NCI-H748 (cell line): Measurements from ENCODE around the gene SORD.
A peak's percentile ranks its signal among the peaks of the same experiment; 100 is the strongest.
"Not testable (repeated sequence)": the region's sequence is repeated elsewhere in the genome, so short reads cannot be mapped to it uniquely, and the experiment has no call there.

ENCODE experiments used
- DNase-seq: peaks from one replicate; lab custom pipeline; 2025; ENCODE audit not compliant: unreplicated experiment; lab: John Stamatoyannopoulos, UW

SORD gene

DNA sequence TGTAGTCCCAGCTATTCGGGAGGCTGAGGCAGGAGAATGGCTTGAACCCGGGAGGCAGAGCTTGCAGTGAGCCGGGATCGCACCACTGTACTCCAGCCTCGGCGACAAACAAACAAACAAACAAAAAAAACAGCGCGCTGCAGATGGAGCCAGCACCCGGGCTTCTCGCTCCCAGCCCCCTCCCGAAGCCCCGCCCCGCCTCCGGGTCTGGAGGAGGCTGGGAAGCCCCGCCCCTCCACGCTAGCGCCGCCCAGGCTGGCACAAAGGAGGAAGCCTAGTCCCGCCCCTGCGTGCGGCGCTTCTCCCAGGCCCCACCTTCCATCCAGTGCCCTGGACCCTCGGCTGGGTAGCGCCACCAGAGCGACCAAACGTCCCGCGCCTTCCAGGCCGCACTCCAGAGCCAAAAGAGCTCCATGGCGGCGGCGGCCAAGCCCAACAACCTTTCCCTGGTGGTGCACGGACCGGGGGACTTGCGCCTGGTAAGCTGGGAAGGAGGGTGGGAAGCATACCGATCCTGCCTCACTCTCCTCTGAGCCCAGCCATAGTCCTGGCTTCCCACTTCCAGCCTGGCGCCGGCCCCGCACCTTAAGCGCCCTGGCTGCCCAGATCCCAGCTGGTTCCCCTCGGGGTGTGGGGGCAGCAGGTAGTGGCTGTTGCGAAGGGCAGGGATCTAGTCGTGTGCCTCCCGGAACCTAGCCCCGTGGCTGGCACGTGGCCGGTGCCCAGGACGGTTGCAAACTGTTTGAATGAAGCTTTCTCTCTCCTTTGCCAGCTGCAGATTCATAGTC is at the start of gene SORD:
TSS of gene SORD (plus strand) at position 325 of the 788 bp plus-strand sequence. CDS start at position 414, 89 bp downstream.
- DNase-seq = peak; percentile 89

DNA sequence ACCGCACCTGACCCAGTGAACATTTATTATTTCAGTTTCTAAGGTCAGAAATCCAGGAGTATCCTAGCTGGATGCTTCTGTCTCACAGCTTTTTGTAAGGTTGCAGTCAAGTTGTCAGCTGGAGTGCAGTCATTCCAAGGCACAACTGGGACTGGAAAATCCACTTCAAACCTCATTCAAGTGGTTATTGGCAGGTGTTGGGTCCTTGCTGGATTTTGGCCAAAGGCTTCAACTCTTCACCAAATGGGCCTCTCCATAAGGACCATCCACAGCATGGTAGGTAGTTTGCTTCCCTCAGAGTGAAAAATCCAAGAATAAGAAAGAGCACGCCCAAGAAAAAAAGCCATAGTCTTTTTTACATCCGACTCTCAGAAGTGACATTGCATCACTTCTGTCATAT is 46.8 kb upstream of the SORD start:
- DNase-seq = peak; percentile 3

DNA sequence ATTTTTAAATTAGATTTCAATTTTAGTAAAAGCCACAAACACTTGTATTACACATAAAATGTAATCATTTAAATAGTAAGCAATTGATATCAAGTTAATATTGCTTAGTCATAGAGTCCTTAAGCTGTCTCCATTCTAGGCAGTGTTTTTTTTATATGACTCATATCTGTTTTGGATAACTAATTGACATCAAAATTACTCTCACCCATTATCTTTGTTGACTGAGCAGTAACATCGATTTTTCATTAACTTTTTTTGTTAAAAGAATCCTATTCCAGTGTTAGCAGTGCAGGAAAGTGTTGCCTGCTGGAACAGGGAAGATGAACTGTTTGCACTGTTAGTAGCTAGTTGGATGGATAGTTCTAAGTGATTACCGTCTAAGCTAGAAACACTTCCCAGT is 45.2 kb upstream of the SORD start:
- peak; percentile 68 for DNase-seq

DNA sequence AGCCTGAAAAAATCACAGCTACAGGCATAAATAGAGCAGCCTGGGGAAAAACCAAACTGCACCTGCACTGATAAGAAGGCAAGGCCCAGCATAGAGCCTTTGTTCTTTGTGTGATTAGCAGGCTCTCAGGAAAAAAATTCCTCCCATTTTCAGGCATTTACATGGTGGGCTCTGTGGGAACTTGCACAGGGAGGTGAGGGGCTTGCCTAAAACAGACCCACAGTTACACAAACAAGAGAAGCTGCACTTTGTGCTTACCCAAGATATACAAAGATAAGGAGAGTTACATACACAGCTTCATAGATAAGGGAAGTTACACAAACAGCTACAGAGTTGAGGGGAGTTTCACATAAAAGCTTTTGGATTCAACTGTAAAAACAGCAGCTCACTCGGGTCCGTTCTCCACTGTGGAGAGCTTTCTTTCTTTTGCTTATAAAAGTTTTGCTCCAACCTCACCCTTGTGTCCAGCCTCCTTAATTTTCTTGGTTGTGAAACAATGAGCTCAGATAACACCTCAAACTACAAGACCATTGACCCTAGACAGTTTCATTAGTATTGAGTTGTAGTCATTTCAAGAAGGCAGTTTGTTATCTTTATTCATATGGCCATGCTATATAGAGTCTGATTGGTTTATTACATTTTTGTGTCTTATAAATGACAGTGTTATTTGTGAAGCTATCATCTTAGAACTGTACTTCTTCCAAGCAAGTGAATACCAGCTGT is 43.2 kb upstream of the SORD start:
- not testable (repeated sequence) for DNase-seq

DNA sequence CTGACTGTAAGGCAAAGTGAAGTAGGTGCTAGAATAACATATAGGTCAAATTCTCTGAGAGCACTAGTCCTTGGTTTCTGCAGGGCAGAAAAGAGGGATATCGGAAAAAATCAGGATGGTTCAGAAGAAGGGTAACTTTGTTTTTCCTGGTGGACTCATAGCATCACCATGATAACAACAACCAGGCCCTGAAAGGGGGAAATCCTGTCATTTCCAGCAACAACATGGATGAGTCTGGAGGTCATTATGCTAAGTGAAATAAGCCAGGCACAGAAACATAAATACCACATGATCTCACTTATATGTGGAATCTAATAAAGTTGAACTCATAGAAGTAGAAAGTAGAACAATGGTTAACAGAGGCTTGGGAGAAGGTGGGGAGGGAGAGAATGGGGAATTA is 38.9 kb upstream of the SORD start:
- not testable (repeated sequence) for DNase-seq

DNA sequence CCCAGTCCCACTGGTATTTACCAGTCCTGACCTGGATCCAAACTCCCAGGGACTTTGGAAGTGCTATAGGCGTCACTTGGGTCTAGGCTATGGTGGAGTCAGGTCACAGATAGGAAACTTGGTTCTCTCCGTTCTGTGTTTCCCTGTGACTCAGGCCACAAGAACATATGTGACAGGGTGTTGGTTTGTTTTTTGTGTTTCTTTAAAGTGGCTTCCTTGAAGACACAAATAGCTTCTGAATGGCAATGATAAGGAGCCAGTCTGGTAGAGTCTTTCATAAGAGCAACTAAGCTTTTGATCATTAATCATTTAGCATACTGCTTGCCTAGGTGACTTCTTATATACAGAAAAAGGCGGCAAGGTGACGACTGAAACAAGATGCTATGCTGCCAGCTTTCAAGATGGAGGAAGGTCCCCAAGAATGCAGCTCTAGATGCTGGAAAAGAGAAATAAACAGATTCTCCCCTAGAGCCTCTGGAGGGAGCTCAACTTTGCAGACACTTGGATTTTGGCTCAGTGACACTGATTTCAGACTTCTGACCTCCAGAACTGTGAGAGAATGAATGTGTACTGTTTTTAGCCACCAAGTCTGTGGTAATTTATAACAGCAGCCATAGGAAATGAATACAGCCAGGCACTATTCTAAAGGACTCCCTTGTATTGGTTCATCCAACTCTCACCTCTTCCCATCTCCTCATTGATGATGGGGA is 36.5 kb upstream of the SORD start:
- not testable (repeated sequence) for DNase-seq

DNA sequence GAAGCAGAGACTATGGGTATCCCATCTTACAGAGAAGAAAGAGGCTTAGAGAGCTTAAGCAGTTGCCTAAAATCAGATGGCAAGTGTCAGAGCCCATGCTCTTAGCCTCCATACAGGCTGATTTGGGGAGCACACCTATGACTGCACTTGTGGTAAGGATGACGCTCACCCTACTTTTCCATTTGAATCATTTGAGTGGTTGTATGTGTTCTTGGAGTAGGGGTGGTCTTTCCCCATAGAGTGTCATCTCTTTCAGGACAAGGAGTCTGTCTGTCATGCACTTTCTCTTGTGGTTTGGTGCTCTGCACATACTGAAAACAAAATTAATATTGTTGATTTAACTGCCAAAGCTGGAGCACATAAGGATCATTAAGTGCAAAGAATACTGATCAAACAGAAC is 35.3 kb upstream of the SORD start:
- DNase-seq = not testable (repeated sequence)

DNA sequence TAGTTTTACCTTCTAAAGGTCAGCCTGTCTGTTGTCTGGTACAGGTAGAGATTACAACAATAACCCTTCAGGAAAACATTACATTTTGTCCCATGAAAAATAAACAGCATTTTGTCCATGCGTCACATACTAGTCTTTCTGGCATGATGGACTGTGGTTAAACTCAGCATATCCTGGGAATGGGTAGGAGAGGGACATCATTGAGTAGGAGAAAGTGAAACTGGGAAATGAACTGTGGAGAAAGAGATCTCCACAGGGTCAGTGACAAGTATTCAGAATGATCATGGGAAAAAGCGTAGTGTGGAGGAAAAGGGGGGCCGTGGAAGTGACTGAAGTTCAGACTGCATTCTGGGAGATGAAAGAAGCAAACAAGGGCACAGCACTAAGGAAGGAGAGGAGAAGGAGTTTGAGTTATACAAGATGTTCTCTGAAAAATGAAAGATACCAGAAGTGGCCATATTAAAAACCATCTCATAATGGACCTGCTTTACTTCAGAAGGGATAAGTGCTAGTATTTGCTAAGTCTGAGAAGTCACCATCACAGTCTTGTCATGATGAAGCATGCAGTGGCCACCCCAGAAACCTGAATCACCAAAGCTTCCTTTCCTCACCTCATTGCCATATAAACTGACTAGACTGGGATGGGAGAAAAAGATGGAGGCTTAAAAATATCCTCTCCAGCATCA is 34.7 kb upstream of the SORD start:
- not testable (repeated sequence) for DNase-seq

DNA sequence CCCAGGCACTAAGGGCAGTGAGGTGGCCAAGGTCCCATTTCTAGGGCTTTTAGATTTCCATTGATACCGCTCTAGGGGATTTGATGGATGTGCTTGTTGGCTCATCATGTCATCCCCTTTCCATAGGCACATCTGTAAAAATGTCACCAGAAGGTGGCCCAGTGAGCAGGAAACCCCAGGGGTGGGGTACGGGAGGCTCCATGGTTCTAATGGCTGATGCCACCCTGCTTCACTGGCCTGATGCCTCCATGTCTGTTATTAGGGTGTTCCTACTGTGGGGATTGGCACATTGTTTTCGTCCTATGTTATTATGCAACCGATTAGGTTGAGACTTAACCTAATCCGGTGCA is 34.1 kb upstream of the SORD start:
- not testable (repeated sequence) for DNase-seq

DNA sequence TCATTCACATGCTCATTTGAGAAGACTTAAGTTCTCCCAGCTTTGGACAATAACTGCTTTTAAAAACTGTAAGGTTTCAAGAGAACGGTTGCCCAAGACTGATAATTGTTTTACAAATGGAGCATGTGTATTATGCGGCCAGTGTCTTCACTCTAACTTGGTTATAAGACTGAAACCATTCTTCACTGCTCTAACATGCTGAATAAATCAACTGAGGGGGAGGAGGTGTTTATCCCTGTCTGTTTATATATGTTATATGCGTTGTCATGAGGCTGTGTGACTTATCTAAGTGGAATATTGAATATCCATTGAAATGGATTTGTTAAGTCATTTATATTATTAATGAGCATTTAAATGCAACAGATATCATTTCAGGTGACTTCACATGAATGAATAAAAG is 25.4 kb upstream of the SORD start:
- DNase-seq = not testable (repeated sequence)

DNA sequence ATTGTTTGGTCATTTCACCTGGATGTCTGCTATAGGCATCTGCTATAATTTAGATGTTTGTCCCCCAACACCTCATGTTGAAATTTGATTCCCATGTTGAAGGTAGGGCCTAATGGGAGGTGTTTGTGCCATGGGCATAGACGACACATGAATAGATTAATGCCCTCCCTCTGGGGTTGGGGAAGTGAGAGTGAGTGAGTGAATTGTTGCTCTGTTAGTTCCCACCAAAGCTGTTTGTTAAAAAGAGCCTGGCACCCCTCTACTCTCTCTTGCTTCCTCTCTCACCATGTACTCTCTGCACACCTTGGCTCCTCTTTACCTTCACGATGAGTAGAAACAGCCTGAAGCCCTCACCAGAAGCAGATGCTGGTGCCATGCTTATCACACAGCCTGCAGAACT is 23.9 kb upstream of the SORD start:
- no peak for DNase-seq

DNA sequence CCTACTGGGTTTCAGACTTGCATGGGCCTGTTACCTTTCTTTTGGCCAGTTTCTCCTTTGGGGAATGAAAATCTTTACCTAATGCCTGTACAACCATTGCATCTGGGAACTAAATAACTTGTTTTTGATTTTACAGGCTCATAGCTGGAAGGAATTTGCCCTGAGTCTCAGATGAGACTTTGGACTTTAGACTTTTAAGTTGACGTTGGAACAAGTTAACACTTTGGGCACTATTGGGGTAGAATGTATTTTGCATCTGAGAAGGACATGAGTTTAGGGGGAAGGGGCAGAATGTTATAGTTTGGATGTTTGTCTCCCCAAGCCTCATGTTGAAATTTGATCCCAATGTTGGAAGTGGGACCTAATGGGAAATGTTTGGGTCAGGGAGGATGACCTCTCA is 21.8 kb upstream of the SORD start:
- not testable (repeated sequence) for DNase-seq

DNA sequence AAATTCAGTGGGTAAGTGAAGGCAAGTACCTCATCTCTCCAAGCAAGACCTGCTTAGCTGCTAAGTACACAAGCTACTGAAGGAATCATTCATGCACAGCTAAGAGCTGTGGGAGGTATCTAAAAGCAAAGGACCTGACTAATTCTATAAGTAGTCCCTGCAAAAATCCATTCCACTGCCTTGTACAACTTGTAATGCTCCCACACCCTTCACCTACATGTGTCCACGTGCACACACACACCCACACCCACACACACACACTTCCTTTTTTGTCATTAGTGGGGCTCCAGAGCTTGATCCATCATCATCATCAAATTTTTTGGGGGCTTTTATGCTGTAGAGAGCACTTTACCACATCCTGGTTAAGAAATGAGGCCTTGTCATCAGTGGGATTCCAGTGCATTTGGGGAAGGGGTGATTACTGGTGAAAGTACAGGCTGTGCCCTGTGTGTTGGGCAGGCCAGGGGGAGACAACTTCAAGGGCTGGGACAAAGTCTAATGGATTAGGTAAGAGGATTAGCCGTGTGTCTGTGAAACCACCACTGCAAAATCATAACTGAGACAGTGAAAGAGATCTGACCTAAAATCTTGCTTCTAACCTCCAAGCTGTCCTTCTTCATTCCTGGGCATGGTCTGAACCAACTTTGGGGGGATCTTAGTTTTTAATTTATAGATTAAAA is 19.1 kb upstream of the SORD start:
- not testable (repeated sequence) for DNase-seq

DNA sequence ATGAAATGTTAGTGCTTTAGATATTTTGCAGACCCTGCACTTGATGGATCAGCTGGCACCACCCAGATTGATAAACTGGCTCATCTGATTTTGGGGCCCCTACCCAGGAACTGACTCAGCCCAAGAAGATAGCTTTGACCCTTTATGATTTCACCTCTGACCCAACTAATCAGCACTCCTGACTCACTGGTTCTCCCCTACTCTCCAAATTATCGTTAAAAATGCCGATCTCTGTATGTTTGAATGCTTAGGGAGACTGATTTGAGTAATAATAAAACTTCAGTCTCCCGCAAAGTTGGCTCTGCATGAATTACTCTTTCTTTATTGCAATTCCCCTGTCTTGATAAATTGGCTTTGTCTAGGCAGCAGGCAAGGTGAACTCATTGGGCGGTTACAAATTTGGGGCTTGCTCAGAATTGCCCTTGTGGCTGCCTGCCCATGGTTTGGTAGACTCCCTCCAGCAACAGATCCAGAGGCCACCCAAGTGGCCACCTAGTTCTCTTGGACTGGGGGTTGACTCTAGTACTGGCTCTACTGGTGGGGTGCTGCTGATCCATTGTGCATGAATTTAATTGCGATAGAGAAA is 18.3 kb upstream of the SORD start:
- not testable (repeated sequence) for DNase-seq

DNA sequence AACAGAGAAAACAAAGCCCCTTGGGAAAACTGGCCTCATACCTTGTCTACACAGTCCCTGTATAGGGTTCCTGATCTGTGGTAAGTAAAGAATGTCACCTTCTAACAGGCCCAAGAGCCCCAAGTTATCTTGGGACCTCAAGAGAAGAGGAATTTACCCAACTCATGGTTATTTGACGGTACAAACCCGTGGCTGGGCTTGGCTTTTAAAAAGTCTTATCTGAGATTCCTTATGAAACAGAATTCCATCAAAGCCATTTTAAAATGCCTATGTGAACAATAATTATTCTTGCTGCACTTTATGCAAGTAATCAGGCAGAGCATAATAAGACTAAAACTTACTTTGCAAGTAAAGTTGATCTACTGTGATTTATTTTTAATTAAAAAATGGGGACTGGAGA is 13.9 kb upstream of the SORD start:
- DNase-seq = no peak

DNA sequence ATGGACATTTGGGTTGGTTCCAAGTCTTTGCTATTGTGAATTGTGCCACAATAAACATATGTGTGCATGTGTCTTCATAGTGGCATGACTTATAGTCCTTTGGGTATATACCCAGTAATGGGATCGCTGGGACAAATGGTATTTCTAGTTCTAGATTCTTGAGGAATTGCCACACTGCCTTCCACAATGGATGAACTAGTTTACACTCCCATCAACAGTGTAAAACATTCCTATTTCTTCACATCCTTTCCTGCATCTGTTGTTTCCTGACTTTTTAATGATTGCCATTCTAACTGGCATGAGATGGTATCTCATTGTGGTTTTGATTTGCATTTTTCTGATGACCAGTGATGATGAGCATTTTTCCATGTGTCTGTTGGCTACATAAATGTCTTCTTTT is 7.9 kb upstream of the SORD start:
- DNase-seq = not testable (repeated sequence)

DNA sequence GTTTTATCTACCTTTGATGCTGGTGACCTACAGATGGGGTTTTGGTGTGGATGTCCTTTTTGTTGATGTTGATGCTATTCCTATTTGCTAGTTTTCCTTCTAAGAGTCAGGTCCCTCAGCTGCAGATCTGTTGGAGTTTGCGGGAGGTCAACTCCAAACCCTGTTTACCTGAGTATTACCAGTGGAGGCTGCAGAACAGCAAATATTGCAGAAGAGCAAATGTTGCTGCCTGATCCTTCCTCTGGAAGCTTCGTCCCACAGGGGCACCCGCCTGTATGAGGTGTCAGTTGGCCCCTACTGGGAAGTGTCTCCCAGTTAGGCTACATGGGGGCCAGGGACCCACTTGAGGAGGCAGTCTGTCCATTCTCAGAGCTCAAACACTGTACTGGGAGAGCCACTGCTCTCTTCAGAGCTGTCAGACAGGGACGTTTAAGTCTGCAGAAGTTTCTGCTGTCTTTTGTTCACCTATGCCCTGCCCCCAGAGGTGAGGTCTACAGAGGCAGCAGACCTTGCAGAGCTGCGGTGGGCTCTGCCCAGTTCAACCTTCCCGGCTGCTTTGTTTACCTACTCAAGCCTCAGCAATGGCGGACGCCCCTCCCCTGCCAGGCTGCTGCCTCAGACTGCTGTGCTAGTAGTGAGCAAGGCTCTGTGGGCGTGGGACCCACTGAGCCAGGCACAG is 2.6 kb upstream of the SORD start:
- DNase-seq = not testable (repeated sequence)

DNA sequence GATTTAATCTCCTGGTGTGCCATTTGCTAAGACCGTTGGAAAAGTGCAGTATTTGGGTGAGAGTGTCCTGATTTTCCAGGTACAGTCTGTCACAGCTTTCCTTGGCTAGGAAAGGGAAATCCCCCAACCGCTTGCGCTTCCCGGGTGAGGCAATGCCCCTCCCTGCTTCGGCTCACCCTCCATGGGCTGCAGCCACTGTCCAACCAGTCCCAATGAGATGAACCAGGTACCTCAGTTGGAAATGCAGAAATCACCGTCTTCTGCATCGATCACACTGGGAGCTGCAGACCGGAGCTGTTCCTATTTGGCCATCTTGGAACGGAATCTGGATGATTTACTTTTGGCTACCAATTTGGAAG is 2.1 kb upstream of the SORD start:
- DNase-seq = not testable (repeated sequence)

DNA sequence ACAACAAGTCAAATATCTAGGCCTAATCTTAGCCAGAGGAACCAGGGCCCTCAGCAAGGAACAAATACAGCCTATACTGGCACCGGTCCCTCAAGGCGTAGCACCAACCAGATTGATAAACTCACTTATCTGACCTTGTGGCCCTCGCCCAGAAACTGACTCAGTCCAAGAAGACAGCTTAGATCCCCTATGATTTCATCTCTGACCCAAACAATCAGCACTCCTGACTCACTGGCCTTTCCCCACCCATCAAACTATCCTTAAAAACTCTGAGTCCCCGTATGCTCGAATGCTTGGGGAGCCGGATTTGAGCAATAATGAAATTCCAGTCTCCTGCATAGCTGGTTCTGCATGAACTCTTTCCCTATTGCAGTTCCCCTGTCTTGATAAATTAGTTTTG is 1.6 kb upstream of the SORD start:
- no peak for DNase-seq
